K562 (cell line): ENCODE data around the gene RGL2. TPM values are rescaled to one million over a fixed set of nuclear protein-coding genes. Genes with fewer than 3 reads are reported as not detected.

Source experiments
- BCL6 ChIP-seq: fragments of 250-450 bp; sonication (Bioruptor Pico); IDR thresholded peaks from 2 replicates; pipeline ENCODE4 v1.4.0; 2020
- E2F3 ChIP-seq: fragments of 250-450 bp; sonication (Bioruptor Pico); IDR thresholded peaks from 2 replicates; pipeline ENCODE4 v1.4.0; 2020; ENCODE audit warnings: mild to moderate bottlenecking
- NCOA6 ChIP-seq: fragments of 450-650 bp; IDR thresholded peaks from 2 replicates; pipeline ENCODE4 v1.6.1; 2017; ENCODE audit warnings: mild to moderate bottlenecking
- PCBP1 ChIP-seq: fragments of 200-400 bp; formaldehyde crosslinking; IDR thresholded peaks from 2 replicates; pipeline ENCODE4 v1.6.1; 2018; ENCODE audit warnings: mild to moderate bottlenecking, low read depth, low read length; ENCODE audit not compliant: poor library complexity, severe bottlenecking
- POLR3A ChIP-seq: IDR thresholded peaks from 2 replicates; pipeline ENCODE4 v1.6.1; 2011; ENCODE audit warnings: borderline replicate concordance, mild to moderate bottlenecking, moderate library complexity; ENCODE audit not compliant: insufficient read length, insufficient read depth; ENCODE audit errors: extremely low read depth
- TAL1 ChIP-seq: fragments of 450-650 bp; IDR thresholded peaks from 2 replicates; pipeline ENCODE4 v1.6.1; 2016; ENCODE audit warnings: mild to moderate bottlenecking
- polyA plus RNA-seq, 8 experiments: library from polyadenylated mRNA; depleted of rRNA in 4 of 8; stranded (reverse) in 5 of 8; unstranded in 3 of 8; fragments of >200 nt; fragmentation: Nextera tagmentation in 2 of 8; fragmentation: Illumina TruSeq in 1 of 8; extraction: Ambion mirVana in 2 of 8; extraction: Trizol in 1 of 8; gene quantifications; 2 replicates each; pipeline versions ENCODE4 v1.2.1 to v1.2.3, GENCODE V29; 2011 to 2014; ENCODE audit warnings: inconsistent platforms in 1 of 8, missing spikeins in 1 of 8
- total RNA-seq, 7 experiments: library from RNA; depleted of rRNA in 6 of 7; stranded (reverse); fragments of >200 nt in 6 of 7; fragmentation: Illumina TruSeq in 2 of 7; extraction: Trizol in 2 of 7; gene quantifications; 2 replicates each; pipeline versions ENCODE4 v1.2.1 to v1.2.3, GENCODE V29; 2011 to 2021; ENCODE audit warnings: low replicate concordance in 1 of 7
- TF ChIP-seq, protein P1 (sequence below): fragments of 450-650 bp; IDR thresholded peaks from 2 replicates; pipeline ENCODE4 v1.7.0; 2016; ENCODE audit warnings: borderline replicate concordance
- TF ChIP-seq, protein P2 (sequence below): fragments of 250-450 bp; sonication (Bioruptor Pico); IDR thresholded peaks from 2 replicates; pipeline ENCODE4 v1.8.0; 2022; ENCODE audit warnings: inconsistent platforms
- TF ChIP-seq, protein P3 (sequence below): fragments of 450-650 bp; formaldehyde crosslinking; IDR thresholded peaks from 2 replicates; pipeline ENCODE4 v1.4.0; 2020; ENCODE audit warnings: mild to moderate bottlenecking, moderate library complexity
- TF ChIP-seq, protein P4 (sequence below): fragments of 450-650 bp; IDR thresholded peaks from 2 replicates; pipeline ENCODE4 v1.6.1; 2016; ENCODE audit warnings: mild to moderate bottlenecking, moderate library complexity

RGL2 gene
- total and polyA plus RNA-seq, 9 of the 15 experiments (the other 6 are each of a cell fraction or from before 2014, with no cell fraction given), result 1.8 to 57.1 (median 19.5) TPM

DNA sequence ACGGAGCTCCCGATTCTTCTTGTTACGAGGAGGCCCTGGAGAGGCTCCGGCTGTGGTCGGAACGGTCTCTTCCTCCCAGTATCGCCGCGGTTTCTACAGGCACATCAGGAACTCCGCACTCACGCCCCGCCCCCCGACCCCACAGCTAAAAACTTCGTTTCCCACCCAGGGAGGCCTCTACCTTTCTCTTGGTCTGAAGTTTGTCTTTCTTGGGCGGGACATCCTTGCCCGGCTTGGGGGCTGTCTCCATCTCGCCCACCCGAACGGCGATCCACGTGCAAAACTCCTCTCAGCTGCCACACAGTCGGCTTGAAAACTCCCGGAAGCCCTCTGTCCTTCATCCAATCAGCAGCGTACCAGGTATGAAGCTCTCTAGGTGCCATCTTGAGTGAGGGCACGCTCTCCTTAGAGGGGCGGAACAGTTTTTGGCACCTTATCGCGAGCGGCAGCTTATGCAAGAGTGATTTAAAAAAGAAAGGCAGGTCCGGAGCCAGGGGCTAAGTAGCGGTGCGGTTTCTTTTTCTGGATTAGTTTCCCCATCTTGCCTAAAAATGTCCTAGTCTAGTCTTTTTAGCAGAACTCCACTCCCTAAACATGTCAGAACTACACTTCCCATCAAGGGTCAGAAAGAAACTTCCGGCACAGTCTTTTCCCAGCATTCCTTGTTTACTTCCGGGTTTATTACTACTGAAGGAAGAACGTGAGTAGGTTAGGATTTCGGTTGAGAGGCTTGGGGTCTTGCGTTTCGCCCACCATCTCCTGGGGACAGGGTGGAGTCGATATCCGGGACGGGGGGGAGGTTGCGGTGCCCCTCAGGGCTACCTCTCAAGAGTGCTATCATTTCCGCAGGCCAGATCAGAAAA is 9.6 kb downstream of the RGL2 start, which contains the start of the genes PFDN6 and WDR46 (continued):
- TF ChIP-seq, protein P1, sequence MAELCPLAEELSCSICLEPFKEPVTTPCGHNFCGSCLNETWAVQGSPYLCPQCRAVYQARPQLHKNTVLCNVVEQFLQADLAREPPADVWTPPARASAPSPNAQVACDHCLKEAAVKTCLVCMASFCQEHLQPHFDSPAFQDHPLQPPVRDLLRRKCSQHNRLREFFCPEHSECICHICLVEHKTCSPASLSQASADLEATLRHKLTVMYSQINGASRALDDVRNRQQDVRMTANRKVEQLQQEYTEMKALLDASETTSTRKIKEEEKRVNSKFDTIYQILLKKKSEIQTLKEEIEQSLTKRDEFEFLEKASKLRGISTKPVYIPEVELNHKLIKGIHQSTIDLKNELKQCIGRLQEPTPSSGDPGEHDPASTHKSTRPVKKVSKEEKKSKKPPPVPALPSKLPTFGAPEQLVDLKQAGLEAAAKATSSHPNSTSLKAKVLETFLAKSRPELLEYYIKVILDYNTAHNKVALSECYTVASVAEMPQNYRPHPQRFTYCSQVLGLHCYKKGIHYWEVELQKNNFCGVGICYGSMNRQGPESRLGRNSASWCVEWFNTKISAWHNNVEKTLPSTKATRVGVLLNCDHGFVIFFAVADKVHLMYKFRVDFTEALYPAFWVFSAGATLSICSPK, result no peak
- TF ChIP-seq NCOA6, result no peak
- TF ChIP-seq, protein P2, sequence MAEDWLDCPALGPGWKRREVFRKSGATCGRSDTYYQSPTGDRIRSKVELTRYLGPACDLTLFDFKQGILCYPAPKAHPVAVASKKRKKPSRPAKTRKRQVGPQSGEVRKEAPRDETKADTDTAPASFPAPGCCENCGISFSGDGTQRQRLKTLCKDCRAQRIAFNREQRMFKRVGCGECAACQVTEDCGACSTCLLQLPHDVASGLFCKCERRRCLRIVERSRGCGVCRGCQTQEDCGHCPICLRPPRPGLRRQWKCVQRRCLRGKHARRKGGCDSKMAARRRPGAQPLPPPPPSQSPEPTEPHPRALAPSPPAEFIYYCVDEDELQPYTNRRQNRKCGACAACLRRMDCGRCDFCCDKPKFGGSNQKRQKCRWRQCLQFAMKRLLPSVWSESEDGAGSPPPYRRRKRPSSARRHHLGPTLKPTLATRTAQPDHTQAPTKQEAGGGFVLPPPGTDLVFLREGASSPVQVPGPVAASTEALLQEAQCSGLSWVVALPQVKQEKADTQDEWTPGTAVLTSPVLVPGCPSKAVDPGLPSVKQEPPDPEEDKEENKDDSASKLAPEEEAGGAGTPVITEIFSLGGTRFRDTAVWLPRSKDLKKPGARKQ, result no peak
- TF ChIP-seq, protein P3, sequence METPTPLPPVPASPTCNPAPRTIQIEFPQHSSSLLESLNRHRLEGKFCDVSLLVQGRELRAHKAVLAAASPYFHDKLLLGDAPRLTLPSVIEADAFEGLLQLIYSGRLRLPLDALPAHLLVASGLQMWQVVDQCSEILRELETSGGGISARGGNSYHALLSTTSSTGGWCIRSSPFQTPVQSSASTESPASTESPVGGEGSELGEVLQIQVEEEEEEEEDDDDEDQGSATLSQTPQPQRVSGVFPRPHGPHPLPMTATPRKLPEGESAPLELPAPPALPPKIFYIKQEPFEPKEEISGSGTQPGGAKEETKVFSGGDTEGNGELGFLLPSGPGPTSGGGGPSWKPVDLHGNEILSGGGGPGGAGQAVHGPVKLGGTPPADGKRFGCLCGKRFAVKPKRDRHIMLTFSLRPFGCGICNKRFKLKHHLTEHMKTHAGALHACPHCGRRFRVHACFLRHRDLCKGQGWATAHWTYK (CRISPR knock-in tag), result no peak
- TF ChIP-seq BCL6 (CRISPR knock-in tag), result 0 out of 2 replicates have a peak, but pooled peaks have one; percentile 44
- TF ChIP-seq TAL1, result no peak
- TF ChIP-seq, protein P4, sequence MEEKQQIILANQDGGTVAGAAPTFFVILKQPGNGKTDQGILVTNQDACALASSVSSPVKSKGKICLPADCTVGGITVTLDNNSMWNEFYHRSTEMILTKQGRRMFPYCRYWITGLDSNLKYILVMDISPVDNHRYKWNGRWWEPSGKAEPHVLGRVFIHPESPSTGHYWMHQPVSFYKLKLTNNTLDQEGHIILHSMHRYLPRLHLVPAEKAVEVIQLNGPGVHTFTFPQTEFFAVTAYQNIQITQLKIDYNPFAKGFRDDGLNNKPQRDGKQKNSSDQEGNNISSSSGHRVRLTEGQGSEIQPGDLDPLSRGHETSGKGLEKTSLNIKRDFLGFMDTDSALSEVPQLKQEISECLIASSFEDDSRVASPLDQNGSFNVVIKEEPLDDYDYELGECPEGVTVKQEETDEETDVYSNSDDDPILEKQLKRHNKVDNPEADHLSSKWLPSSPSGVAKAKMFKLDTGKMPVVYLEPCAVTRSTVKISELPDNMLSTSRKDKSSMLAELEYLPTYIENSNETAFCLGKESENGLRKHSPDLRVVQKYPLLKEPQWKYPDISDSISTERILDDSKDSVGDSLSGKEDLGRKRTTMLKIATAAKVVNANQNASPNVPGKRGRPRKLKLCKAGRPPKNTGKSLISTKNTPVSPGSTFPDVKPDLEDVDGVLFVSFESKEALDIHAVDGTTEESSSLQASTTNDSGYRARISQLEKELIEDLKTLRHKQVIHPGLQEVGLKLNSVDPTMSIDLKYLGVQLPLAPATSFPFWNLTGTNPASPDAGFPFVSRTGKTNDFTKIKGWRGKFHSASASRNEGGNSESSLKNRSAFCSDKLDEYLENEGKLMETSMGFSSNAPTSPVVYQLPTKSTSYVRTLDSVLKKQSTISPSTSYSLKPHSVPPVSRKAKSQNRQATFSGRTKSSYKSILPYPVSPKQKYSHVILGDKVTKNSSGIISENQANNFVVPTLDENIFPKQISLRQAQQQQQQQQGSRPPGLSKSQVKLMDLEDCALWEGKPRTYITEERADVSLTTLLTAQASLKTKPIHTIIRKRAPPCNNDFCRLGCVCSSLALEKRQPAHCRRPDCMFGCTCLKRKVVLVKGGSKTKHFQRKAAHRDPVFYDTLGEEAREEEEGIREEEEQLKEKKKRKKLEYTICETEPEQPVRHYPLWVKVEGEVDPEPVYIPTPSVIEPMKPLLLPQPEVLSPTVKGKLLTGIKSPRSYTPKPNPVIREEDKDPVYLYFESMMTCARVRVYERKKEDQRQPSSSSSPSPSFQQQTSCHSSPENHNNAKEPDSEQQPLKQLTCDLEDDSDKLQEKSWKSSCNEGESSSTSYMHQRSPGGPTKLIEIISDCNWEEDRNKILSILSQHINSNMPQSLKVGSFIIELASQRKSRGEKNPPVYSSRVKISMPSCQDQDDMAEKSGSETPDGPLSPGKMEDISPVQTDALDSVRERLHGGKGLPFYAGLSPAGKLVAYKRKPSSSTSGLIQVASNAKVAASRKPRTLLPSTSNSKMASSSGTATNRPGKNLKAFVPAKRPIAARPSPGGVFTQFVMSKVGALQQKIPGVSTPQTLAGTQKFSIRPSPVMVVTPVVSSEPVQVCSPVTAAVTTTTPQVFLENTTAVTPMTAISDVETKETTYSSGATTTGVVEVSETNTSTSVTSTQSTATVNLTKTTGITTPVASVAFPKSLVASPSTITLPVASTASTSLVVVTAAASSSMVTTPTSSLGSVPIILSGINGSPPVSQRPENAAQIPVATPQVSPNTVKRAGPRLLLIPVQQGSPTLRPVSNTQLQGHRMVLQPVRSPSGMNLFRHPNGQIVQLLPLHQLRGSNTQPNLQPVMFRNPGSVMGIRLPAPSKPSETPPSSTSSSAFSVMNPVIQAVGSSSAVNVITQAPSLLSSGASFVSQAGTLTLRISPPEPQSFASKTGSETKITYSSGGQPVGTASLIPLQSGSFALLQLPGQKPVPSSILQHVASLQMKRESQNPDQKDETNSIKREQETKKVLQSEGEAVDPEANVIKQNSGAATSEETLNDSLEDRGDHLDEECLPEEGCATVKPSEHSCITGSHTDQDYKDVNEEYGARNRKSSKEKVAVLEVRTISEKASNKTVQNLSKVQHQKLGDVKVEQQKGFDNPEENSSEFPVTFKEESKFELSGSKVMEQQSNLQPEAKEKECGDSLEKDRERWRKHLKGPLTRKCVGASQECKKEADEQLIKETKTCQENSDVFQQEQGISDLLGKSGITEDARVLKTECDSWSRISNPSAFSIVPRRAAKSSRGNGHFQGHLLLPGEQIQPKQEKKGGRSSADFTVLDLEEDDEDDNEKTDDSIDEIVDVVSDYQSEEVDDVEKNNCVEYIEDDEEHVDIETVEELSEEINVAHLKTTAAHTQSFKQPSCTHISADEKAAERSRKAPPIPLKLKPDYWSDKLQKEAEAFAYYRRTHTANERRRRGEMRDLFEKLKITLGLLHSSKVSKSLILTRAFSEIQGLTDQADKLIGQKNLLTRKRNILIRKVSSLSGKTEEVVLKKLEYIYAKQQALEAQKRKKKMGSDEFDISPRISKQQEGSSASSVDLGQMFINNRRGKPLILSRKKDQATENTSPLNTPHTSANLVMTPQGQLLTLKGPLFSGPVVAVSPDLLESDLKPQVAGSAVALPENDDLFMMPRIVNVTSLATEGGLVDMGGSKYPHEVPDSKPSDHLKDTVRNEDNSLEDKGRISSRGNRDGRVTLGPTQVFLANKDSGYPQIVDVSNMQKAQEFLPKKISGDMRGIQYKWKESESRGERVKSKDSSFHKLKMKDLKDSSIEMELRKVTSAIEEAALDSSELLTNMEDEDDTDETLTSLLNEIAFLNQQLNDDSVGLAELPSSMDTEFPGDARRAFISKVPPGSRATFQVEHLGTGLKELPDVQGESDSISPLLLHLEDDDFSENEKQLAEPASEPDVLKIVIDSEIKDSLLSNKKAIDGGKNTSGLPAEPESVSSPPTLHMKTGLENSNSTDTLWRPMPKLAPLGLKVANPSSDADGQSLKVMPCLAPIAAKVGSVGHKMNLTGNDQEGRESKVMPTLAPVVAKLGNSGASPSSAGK, result no peak; the same call in 1 of the 2 replicates
- no peak for TF ChIP-seq POLR3A
- no peak for TF ChIP-seq PCBP1
- TF ChIP-seq E2F3 (CRISPR knock-in tag), result no peak
